Keratinocyte (primary cell): ENCODE measurements around the gene MYOCOS. TPM values are rescaled to one million over a fixed set of nuclear protein-coding genes. Genes with fewer than 3 reads are reported as not detected.

Experiments
- DNase-seq: peaks from one replicate; pipeline ENCODE4 v3.0.0-alpha.2; 2011; ENCODE audit warnings: low read depth, missing footprints, low spot score
- FAIRE-seq: peaks from 2 replicates; lab custom pipeline; 2011; peaks lifted over from hg19 to GRCh38; lab: Jason Lieb, UNC
- H2AFZ ChIP-seq: 2 replicates; pipeline ENCODE4 v1.6.0; 2012; ENCODE audit warnings: low read length, control low read depth, inconsistent platforms; ENCODE audit not compliant: control insufficient read depth
- H3K27ac ChIP-seq: 2 replicates; pipeline ENCODE4 v1.5.1; 2011; ENCODE audit warnings: low read length; ENCODE audit not compliant: control insufficient read depth, insufficient read depth
- H3K27me3 ChIP-seq: 3 replicates; pipeline ENCODE4 v1.6.0; 2011; ENCODE audit warnings: low read length; ENCODE audit not compliant: control insufficient read depth, insufficient read depth; ENCODE audit errors: extremely low read depth
- H3K36me3 ChIP-seq, 2 experiments: 2 replicates in 1 of 2; 3 replicates in 1 of 2; pipeline ENCODE4 v1.5.1; 2011; ENCODE audit warnings: low read length in 2 of 2, mild to moderate bottlenecking in 1 of 2; ENCODE audit not compliant: control insufficient read depth in 2 of 2, insufficient read depth in 2 of 2; ENCODE audit errors: extremely low read depth in 1 of 2
- H3K4me1 ChIP-seq: 3 replicates; pipeline ENCODE4 v1.5.1; 2011; ENCODE audit warnings: low read length; ENCODE audit not compliant: control insufficient read depth, insufficient read depth; ENCODE audit errors: extremely low read depth
- H3K4me2 ChIP-seq: 3 replicates; pipeline ENCODE4 v1.6.0; 2011; ENCODE audit warnings: low read depth, low read length; ENCODE audit not compliant: control insufficient read depth, insufficient read depth; ENCODE audit errors: extremely low read depth
- H3K4me3 ChIP-seq, 3 experiments: fragments of 200-600 bp in 1 of 3; sonication (generic) in 1 of 3; 2 replicates in 2 of 3; 3 replicates in 1 of 3; pipeline ENCODE4 v1.5.1; 2011 to 2016; ENCODE audit warnings: low read length in 3 of 3, mild to moderate bottlenecking in 3 of 3, control low read depth in 2 of 3, inconsistent platforms in 1 of 3, low read depth in 1 of 3, mixed read lengths in 1 of 3, mixed run types in 1 of 3, moderate library complexity in 1 of 3; ENCODE audit not compliant: control insufficient read depth in 2 of 3, insufficient read depth in 2 of 3; ENCODE audit errors: extremely low read depth in 1 of 3
- H3K79me2 ChIP-seq: 2 replicates; pipeline ENCODE4 v1.6.0; 2012; ENCODE audit warnings: low read length; ENCODE audit not compliant: control insufficient read depth, insufficient read depth
- H3K9ac ChIP-seq: 3 replicates; pipeline ENCODE4 v1.6.0; 2011; ENCODE audit warnings: low read length; ENCODE audit not compliant: control insufficient read depth, insufficient read depth; ENCODE audit errors: extremely low read depth
- H3K9me1 ChIP-seq: 3 replicates; pipeline ENCODE4 v1.6.0; 2011; ENCODE audit warnings: low read length; ENCODE audit not compliant: control insufficient read depth, insufficient read depth; ENCODE audit errors: extremely low read depth
- H3K9me3 ChIP-seq: 2 replicates; pipeline ENCODE4 v1.5.1; 2012; ENCODE audit warnings: low read depth, low read length; ENCODE audit not compliant: control insufficient read depth
- H4K20me1 ChIP-seq: 3 replicates; pipeline ENCODE4 v1.6.0; 2011; ENCODE audit warnings: low read length; ENCODE audit not compliant: control insufficient read depth, insufficient read depth; ENCODE audit errors: extremely low read depth
- EZH2 ChIP-seq: IDR thresholded peaks from one replicate; pipeline ENCODE4 v1.6.1; 2012; ENCODE audit warnings: inconsistent platforms, mild to moderate bottlenecking, low read length, moderate library complexity
- dilution Hi-C: fragments of 300-500 bp; cut with MboI; formaldehyde crosslinking; loops from one replicate; pipeline ENCODE4 v1.7.0; 2020; ENCODE audit warnings: low sequenced_read_pairs; ENCODE audit not compliant: extremely low pct_ligation_motif_present
- polyA plus RNA-seq, 5 experiments: library from polyadenylated mRNA; depleted of rRNA in 3 of 5; stranded (reverse) in 3 of 5; stranded (forward) in 1 of 5; unstranded in 1 of 5; fragments of >200 nt; gene quantifications; 1 replicate in 1 of 5; 2 replicates in 3 of 5; 3 replicates in 1 of 5; pipeline versions ENCODE4 v1.2.1 to v1.2.3, GENCODE V29; 2011 to 2012; ENCODE audit warnings: missing spikeins in 2 of 5, low read depth in 1 of 5, low replicate concordance in 1 of 5
- TF ChIP-seq, protein P1 (sequence below), 3 experiments: IDR thresholded peaks in 1 of 3; conservative IDR thresholded peaks in 1 of 3; optimal IDR thresholded peaks in 1 of 3; 2 replicates in 2 of 3; 3 replicates in 1 of 3; pipeline versions ENCODE3 to v1.5.1; 2011; ENCODE audit warnings: low read length in 3 of 3, mild to moderate bottlenecking in 3 of 3, moderate library complexity in 2 of 3, control low read depth in 1 of 3, inconsistent platforms in 1 of 3; ENCODE audit not compliant: insufficient read depth in 2 of 3; ENCODE audit errors: extremely low read depth in 1 of 3

MYOCOS gene
- polyA plus RNA-seq, 1 donor (not counting 4 experiments of a cell fraction or from before 2014, with no cell fraction given), result 0.05 TPM

DNA sequence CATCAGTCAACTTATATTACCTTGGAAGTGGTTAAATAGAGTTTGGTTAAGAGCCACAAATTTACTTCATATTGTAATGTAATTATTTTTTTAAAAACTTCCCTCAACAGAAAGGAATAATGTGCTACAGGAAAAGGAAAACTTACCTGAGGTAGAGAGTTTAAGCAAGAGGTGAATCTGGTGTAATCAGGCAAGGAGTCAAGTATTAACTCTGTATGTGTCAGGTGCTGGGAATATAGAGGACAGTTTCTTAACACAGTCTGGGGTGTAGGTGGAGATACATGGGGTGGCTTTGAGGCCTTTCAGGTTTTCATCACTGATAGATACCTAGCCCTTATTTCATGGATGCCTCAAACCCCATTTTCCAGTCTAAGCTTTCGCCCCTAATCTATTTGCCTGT, 25.9 kb upstream of the MYOCOS start:
- peaks cover 2% of the 10 kb centered on the region for H3K4me1 ChIP-seq
- no peak overlapping the region for H3K9ac ChIP-seq
- peaks cover 6 to 11% of the 10 kb centered on the region in 2 experiments for H3K36me3 ChIP-seq
- FAIRE-seq (no peak), DNase-seq (no peak)
- dilution Hi-C loops, result no loop called here
- H3K27ac ChIP-seq, result no peak overlapping the region
- H3K9me3 ChIP-seq, result no peaks in the 10 kb centered on the region
- no peak overlapping the region for H2AFZ ChIP-seq
- H3K27me3 ChIP-seq, result no peaks in the 10 kb centered on the region
- TF ChIP-seq EZH2, result no peak
- TF ChIP-seq, protein P1, sequence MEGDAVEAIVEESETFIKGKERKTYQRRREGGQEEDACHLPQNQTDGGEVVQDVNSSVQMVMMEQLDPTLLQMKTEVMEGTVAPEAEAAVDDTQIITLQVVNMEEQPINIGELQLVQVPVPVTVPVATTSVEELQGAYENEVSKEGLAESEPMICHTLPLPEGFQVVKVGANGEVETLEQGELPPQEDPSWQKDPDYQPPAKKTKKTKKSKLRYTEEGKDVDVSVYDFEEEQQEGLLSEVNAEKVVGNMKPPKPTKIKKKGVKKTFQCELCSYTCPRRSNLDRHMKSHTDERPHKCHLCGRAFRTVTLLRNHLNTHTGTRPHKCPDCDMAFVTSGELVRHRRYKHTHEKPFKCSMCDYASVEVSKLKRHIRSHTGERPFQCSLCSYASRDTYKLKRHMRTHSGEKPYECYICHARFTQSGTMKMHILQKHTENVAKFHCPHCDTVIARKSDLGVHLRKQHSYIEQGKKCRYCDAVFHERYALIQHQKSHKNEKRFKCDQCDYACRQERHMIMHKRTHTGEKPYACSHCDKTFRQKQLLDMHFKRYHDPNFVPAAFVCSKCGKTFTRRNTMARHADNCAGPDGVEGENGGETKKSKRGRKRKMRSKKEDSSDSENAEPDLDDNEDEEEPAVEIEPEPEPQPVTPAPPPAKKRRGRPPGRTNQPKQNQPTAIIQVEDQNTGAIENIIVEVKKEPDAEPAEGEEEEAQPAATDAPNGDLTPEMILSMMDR (optimal IDR thresholded peaks at IDR 0.05 in 1 of 3, IDR thresholded peaks at IDR 0.05 in 1 of 3, conservative IDR thresholded peaks at IDR 0.05 in 1 of 3; ENCODE audit: extremely low read depth in 1 of 3, insufficient read depth in 2 of 3, low read length in 3 of 3), result no peak
- no peak overlapping the region for H3K4me3 ChIP-seq
- no peaks in the 10 kb centered on the region for H3K79me2 ChIP-seq
- no peaks in the 10 kb centered on the region for H3K9me1 ChIP-seq
- no peaks in the 10 kb centered on the region for H4K20me1 ChIP-seq
- H3K4me2 ChIP-seq, result no peak overlapping the region

DNA sequence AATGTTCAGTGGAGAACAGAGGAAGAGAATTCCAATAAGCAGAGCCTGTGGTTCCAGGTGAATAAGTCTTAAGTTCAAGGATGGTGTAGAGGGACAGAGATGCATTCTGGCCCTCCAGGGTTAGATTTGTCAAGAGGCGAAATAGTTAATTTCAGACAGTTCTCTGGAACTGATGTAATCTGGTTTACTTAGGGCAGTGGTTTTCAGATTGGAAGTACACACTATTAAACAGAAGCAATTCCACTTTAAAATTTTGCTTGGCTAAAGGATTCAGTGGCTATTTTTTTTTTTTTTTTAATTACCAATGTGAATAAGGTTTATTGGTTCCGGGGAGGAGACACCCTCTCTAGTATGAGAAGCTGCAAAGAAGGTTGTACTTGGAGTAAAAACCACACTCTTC, 25.3 kb upstream of the MYOCOS start:
- DNase-seq, result no peak
- Histone ChIP-seq H3K9me3 (no peaks in the 10 kb centered on the region), H3K9me1 (no peaks in the 10 kb centered on the region), H4K20me1 (no peaks in the 10 kb centered on the region), H3K4me3 (no peak overlapping the region), H3K27me3 (no peaks in the 10 kb centered on the region), H2AFZ (no peak overlapping the region), H3K79me2 (no peaks in the 10 kb centered on the region), H3K4me2 (no peak overlapping the region), H3K4me1 (peaks cover 2% of the 10 kb centered on the region), H3K9ac (no peak overlapping the region), H3K27ac (no peak overlapping the region), H3K36me3 (peaks cover 4 to 8% of the 10 kb centered on the region in 2 experiments)
- FAIRE-seq, result no peak
- dilution Hi-C loops, result no loop called here
- TF ChIP-seq, protein P1 (optimal IDR thresholded peaks at IDR 0.05 in 1 of 3, IDR thresholded peaks at IDR 0.05 in 1 of 3, conservative IDR thresholded peaks at IDR 0.05 in 1 of 3; ENCODE audit: extremely low read depth in 1 of 3, insufficient read depth in 2 of 3, low read length in 3 of 3), result no peak
- TF ChIP-seq EZH2, result no peak
